Smooth muscle cell of the pulmonary artery (primary cell): ENCODE measurements around the gene CDS2. TPM values are rescaled to one million over a fixed set of nuclear protein-coding genes. Genes with fewer than 3 reads are reported as not detected.

ENCODE experiments used
- total RNA-seq: library from RNA; depleted of rRNA; stranded (reverse); fragments of >200 nt; gene quantifications from 2 replicates; pipeline ENCODE4 v1.2.3, GENCODE V29; 2014

Gene CDS2
- total RNA-seq, result 28.0 and 29.6 TPM in 2 replicates

GRCh38 chr20:5126512-5127203, at the start of gene CDS2:
TSS of gene CDS2 (plus strand) at chr20:5127008. CDS start at chr20:5127093, 85 bp downstream.

GRCh38 chr20:5119435-5120184, 7.2 kb upstream of the CDS2 start, which contains the start of gene PCNA:
TSS of gene PCNA (minus strand) at chr20:5119958. CDS start at chr20:5119798, 160 bp downstream.

Other genes starting within 250 kb of the CDS2 start
- 17.0 and 27.4 TPM in 2 replicates for gene SLC23A2, start 125.5 kb upstream of the CDS2 start, total RNA-seq
- 109 and 125 TPM in 2 replicates for gene TMEM230, start 13.9 kb upstream of the CDS2 start, total RNA-seq
- gene PCNA, start 7.0 kb upstream of the CDS2 start, total RNA-seq, result 69.8 and 70.1 TPM in 2 replicates
- gene PROKR2, start 189.9 kb downstream of the CDS2 start, total RNA-seq, result not detected in 2 replicates